Measurements from ENCODE around the gene MAP7D1. TPM values are rescaled to one million over a fixed set of nuclear protein-coding genes. Genes with fewer than 3 reads are reported as not detected.

Gene MAP7D1
- total and polyA plus RNA-seq, 2 donors (not counting 1 experiment from before 2014, with no cell fraction given) = 70.6 to 78.4 TPM

DNA sequence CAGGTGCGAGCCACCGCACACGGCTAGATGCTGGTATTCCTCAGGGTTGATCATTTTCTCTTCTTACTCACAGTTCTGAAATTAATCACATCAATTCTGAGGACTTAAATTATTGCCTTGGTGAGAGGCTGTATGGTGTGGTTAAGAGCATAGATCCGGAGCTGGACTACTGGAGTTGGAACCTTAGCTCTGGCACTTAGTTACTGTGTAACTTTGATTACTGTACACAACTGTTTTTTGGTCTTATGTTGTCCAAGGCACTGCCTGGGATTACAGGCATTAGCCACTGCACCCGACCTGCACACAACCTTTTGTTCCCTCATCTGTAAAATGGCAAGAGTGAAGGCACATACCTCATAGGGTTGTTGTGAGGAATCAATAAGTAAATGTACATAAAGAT, 42.7 kb downstream of the MAP7D1 start:
- Histone ChIP-seq H3K27me3 (ENCODE audit: control insufficient read depth, insufficient read depth, low read length) (no peaks in the 10 kb centered on the region), H3K9me3 (ENCODE audit: control insufficient read depth, insufficient read depth, low read depth, low read length) (no peaks in the 10 kb centered on the region), H3K4me3 (replicated peaks in 1 of 4; ENCODE audit: control extremely low read depth in 1 of 4, insufficient read depth in 1 of 4, low read depth in 3 of 4, low read length in 4 of 4) (no peak overlapping the region), H3K27ac (ENCODE audit: insufficient read depth, low read length) (no peak overlapping the region), H3K4me2 (ENCODE audit: extremely low read depth, insufficient read depth, low read length) (no peak overlapping the region), H3K9ac (ENCODE audit: insufficient read depth, low read length) (no peak overlapping the region), H3K36me3 (ENCODE audit: control insufficient read depth, insufficient read depth, low read length) (no peaks in the 10 kb centered on the region), H3K4me1 (ENCODE audit: control insufficient read depth, extremely low read depth, insufficient read depth, low read length) (no peaks in the 10 kb centered on the region), H4K20me1 (ENCODE audit: control insufficient read depth, extremely low read depth, insufficient read depth, low read length) (no peaks in the 10 kb centered on the region), H3K79me2 (ENCODE audit: control insufficient read depth, insufficient read depth, low read length) (no peaks in the 10 kb centered on the region), H2AFZ (ENCODE audit: low read length) (no peak overlapping the region)
- no peak for TF ChIP-seq EZH2 (IDR thresholded peaks at IDR 0.05; ENCODE audit: low read length, missing control alignments)
- no peak for TF ChIP-seq CTCF (conservative IDR thresholded peaks at IDR 0.05 in 1 of 2, IDR thresholded peaks at IDR 0.05 in 1 of 2; ENCODE audit: low read depth in 1 of 2, low read length in 2 of 2)
- no peak for DNase-seq (ENCODE audit: low read depth in 2 of 2)

GRCh38 chr1:36199934-36200741, 44.2 kb downstream of the MAP7D1 start:
- DNase-seq (ENCODE audit: low read depth in 2 of 2) = peak; percentile 47 to 62
- no peak overlapping the region for H3K27ac ChIP-seq (ENCODE audit: insufficient read depth, low read length)
- H3K9ac ChIP-seq (ENCODE audit: insufficient read depth, low read length) = no peak overlapping the region
- H3K9me3 ChIP-seq (ENCODE audit: control insufficient read depth, insufficient read depth, low read depth, low read length) = no peaks in the 10 kb centered on the region
- no peak overlapping the region for H2AFZ ChIP-seq (ENCODE audit: low read length)
- H3K4me2 ChIP-seq (ENCODE audit: extremely low read depth, insufficient read depth, low read length) = no peak overlapping the region
- no peaks in the 10 kb centered on the region for H3K27me3 ChIP-seq (ENCODE audit: control insufficient read depth, insufficient read depth, low read length)
- H4K20me1 ChIP-seq (ENCODE audit: control insufficient read depth, extremely low read depth, insufficient read depth, low read length) = no peaks in the 10 kb centered on the region
- TF ChIP-seq CTCF (conservative IDR thresholded peaks at IDR 0.05 in 1 of 2, IDR thresholded peaks at IDR 0.05 in 1 of 2; ENCODE audit: low read depth in 1 of 2, low read length in 2 of 2) (no peak), EZH2 (IDR thresholded peaks at IDR 0.05; ENCODE audit: low read length, missing control alignments) (no peak)
- peaks cover 6% of the 10 kb centered on the region for H3K4me1 ChIP-seq (ENCODE audit: control insufficient read depth, extremely low read depth, insufficient read depth, low read length)
- no peaks in the 10 kb centered on the region for H3K79me2 ChIP-seq (ENCODE audit: control insufficient read depth, insufficient read depth, low read length)
- no peak overlapping the region for H3K4me3 ChIP-seq (replicated peaks in 1 of 4; ENCODE audit: control extremely low read depth in 1 of 4, insufficient read depth in 1 of 4, low read depth in 3 of 4, low read length in 4 of 4)
- no peaks in the 10 kb centered on the region for H3K36me3 ChIP-seq (ENCODE audit: control insufficient read depth, insufficient read depth, low read length)

DNA sequence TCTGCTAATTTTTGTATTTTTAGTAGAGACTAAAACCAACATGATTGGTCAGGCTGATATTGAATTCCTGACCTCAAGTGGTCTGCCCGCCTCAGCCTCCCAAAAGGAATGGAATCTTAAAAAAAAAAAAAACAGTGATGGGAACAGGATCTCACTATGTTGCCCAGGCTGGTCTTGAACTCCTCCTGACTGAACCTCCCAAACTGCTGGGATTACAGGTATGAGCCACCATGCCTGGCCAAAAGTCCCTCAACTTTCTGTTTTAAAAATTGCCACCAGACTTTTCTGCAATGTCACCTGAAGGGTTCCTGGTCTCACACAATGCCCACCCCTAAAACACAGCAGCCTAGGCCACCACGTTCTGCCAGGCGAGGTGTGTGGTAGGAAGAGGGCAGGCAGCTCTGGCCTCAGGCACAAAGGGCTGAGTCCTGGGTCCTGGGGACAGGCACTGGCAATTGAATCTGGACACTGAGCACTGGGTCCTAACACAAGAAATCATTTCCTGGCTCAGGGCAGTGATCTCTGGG, 47.1 kb downstream of the MAP7D1 start:
- Histone ChIP-seq H3K4me3 (replicated peaks in 1 of 4; ENCODE audit: control extremely low read depth in 1 of 4, insufficient read depth in 1 of 4, low read depth in 3 of 4, low read length in 4 of 4) (no peak overlapping the region), H3K4me1 (ENCODE audit: control insufficient read depth, extremely low read depth, insufficient read depth, low read length) (peaks cover 6% of the 10 kb centered on the region), H2AFZ (ENCODE audit: low read length) (no peak overlapping the region), H3K36me3 (ENCODE audit: control insufficient read depth, insufficient read depth, low read length) (no peaks in the 10 kb centered on the region), H3K79me2 (ENCODE audit: control insufficient read depth, insufficient read depth, low read length) (no peaks in the 10 kb centered on the region), H4K20me1 (ENCODE audit: control insufficient read depth, extremely low read depth, insufficient read depth, low read length) (no peaks in the 10 kb centered on the region), H3K4me2 (ENCODE audit: extremely low read depth, insufficient read depth, low read length) (no peak overlapping the region), H3K9me3 (ENCODE audit: control insufficient read depth, insufficient read depth, low read depth, low read length) (no peaks in the 10 kb centered on the region), H3K27me3 (ENCODE audit: control insufficient read depth, insufficient read depth, low read length) (no peaks in the 10 kb centered on the region), H3K9ac (ENCODE audit: insufficient read depth, low read length) (no peak overlapping the region), H3K27ac (ENCODE audit: insufficient read depth, low read length) (no peak overlapping the region)
- TF ChIP-seq EZH2 (IDR thresholded peaks at IDR 0.05; ENCODE audit: low read length, missing control alignments) (no peak), CTCF (conservative IDR thresholded peaks at IDR 0.05 in 1 of 2, IDR thresholded peaks at IDR 0.05 in 1 of 2; ENCODE audit: low read depth in 1 of 2, low read length in 2 of 2) (no peak)
- no peak for DNase-seq (ENCODE audit: low read depth in 2 of 2)
